Activated CD4-positive, alpha-beta T cell treated with anti-CD3 and anti-CD28 coated beads, Interleukin-2, amount 50 U/mL, for 1 hour (primary cell): ENCODE results near the gene RCOR3.
"Not testable (repeated sequence)": the region's sequence is repeated elsewhere in the genome, so short reads cannot be mapped to it uniquely, and the experiment has no call there.

Source experiments
- DNase-seq: peaks from one replicate; pipeline ENCODE4 v3.0.0-alpha.2; 2020

The RCOR3 gene

GRCh38 chr1:211258756-211259637 lies at the start of gene RCOR3:
TSS of gene RCOR3 (plus strand) at chr1:211259366. CDS start at chr1:211259561, 195 bp downstream.
- DNase-seq, result peak; percentile 90

- no peak for DNase-seq
Measured at GRCh38 chr1:211210052-211210451, 49.1 kb upstream of the RCOR3 start.

DNA sequence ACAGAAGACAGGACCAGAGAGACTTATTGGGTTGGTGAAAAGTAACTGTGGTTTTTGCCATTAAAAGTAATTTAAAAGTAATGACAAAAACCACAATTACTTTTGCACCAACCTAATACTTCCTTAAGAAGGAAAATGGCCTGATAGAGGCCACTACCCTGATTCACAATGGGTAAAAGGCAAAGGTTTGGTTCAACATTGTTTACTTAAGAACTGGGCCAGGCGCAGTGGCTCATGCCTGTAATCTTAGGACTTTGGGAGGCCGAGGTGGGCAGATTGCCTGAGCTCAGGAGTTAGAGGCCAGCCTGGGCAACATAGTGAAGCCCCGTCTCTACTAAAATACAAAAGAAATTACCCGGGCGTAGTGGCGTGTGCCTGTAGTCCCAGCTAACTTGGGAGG lies 48.2 kb upstream of the RCOR3 start:
- no peak for DNase-seq

DNA sequence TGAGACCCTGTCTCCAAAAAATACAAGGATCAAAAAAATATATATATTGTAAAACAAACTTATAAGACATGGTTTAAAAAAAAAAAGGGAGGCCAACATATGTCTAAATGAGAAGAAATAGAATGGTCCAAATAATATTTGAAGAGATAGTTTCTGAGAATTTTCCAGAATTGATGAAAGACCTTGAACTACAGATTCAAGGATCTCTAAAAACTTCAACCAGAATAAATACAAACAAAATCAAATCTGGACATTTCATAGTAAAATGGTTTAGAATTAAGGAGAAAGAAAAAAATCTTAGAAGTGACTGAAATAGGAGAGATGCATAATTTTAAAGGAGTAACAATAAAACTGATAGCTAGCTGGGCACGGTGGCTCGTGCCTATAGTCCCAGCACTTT lies 45.5 kb upstream of the RCOR3 start:
- DNase-seq, result no peak

GRCh38 chr1:211215577-211215976 lies 43.6 kb upstream of the RCOR3 start:
- no peak for DNase-seq

DNA sequence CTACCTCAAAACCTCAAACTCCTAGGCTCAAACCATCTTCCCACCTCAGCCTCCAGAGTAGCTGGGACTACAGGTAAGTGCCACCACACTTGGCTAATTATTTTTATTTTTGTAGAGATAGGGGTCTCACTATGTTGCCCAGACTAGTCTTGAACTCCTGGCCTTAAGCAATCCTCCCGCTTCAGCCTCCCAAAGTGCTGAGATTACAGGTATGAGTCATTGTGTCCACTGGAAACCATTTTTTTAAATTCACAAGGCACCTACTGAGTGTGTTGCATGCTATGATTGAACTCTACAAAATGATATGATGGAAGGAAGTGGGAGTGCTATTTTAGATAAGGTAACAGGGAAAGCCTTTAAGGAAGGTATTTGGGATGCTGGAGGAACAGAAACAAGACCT lies 41.8 kb upstream of the RCOR3 start:
- no peak for DNase-seq

DNA sequence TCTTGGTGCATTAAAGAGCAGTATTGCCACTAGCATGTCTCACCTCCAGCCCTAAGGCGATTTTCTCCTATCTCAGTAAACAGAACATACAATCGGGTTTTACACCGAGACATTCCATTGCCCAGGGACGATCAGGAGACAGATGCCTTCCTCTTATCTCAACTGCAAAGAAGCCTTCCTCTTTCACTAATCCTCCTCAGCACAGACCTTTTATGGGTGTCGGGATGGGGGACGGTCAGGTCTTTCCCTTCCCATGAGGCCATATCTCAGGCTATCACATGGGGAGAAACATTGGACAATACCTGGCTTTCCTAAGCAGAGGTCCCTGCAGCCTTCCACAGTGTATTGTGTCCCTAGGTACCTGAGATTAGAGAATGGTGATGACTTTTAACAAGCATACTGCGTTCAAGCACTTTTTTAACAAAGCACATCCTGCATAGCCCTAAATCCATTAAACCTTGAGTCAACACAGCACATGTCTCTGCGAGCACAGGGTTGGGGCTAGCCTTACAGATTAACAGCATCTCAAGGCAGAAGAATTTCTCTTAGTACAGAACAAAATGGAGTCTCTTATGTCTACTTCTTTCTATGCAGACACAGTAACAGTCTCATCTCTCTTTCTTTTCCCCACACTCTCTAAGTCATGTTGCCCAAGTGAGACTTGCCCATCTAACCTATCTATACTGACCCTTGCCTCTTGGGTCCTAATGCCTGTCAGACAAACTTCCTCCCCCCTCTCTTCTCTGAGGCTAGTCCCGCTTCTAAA lies 36.5 kb upstream of the RCOR3 start:
- DNase-seq, result not testable (repeated sequence)

DNA sequence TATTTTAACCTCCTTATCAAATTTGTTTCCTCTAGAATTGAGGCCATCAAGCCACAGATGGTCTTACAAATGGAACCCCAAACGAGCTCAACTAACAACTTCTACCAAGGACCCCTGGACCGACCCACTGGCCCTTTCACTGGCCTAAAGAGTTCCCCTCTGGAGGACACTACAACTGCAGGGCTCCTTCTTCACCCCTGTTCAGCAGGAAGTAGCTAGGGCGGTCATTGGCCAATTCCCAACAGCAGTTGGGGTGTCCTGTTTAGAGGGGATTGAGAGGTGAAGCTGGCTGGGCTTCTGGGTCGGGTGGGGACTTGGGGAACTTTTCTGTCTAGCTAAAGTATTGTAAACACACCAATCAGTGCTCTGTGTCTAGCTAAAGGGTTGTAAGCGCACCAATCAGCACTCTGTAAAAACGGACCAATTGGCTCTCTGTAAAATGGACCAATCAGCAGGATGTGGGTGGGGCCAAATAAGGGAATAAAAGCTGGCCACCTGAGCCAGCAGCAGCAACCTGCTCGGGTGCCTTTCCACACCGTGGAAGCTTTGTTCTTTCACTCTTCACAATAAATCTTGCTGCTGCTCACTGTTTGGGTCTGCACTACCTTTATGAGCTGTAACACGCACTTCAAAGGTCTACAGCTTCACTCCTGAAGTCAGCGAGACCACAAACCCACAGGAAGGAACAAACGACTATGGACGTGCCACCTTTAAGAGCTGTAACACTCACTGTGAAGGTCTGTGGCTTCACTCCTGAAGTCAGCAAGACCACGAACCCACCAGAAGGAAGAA lies 30.4 kb upstream of the RCOR3 start:
- DNase-seq, result peak; percentile 38

DNA sequence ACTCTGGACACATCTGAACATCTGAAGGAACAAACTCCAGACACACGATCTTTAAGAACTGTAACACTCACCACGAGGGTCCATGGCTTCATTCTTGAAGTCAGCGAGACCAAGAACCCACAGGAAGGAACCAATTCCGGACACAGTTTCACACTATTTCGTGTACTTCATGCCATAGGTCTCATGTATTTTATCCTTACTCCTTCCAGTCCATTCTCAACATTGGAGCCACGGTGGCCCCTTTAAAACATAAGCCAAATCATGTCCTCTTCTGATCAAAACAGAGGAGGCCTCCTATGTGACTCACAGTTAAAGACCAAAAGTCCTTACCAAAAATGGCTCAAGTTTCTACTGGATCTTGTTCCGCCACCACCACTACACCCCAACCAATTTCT lies 29.8 kb upstream of the RCOR3 start:
- no peak for DNase-seq

GRCh38 chr1:211231873-211232272 lies 27.3 kb upstream of the RCOR3 start:
- no peak for DNase-seq

GRCh38 chr1:211236633-211237320 lies 22.4 kb upstream of the RCOR3 start:
- DNase-seq, result no peak

DNA sequence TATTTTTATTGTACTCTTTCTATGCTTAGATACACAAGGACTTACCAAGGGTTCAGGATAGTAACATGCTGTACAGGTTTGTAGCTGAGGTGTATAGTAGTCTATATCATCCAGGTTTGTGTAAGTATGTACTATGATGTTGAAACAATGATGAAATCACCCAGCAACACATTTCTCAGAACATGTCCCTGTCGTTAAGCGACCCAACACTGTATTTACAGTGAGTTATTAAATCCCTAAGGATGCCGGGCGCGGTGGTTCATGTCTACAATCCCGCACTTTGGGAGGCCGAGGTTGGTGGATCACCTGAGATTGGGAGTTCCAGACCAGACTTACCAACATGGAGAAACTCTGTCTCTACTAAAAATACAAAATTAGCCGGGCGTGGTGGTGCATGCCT lies 21.6 kb upstream of the RCOR3 start:
- no peak for DNase-seq

GRCh38 chr1:211240567-211240966 lies 18.6 kb upstream of the RCOR3 start:
- DNase-seq, result not testable (repeated sequence)

- DNase-seq, result no peak
Measured at GRCh38 chr1:211241071-211241470, 18.1 kb upstream of the RCOR3 start.

GRCh38 chr1:211243639-211244038 lies 15.5 kb upstream of the RCOR3 start:
- DNase-seq, result not testable (repeated sequence)

GRCh38 chr1:211246583-211246982 lies 12.6 kb upstream of the RCOR3 start:
- DNase-seq, result not testable (repeated sequence)

GRCh38 chr1:211247921-211248320 lies 11.2 kb upstream of the RCOR3 start:
- no peak for DNase-seq

GRCh38 chr1:211249611-211250010 lies 9.6 kb upstream of the RCOR3 start:
- DNase-seq, result not testable (repeated sequence)

DNA sequence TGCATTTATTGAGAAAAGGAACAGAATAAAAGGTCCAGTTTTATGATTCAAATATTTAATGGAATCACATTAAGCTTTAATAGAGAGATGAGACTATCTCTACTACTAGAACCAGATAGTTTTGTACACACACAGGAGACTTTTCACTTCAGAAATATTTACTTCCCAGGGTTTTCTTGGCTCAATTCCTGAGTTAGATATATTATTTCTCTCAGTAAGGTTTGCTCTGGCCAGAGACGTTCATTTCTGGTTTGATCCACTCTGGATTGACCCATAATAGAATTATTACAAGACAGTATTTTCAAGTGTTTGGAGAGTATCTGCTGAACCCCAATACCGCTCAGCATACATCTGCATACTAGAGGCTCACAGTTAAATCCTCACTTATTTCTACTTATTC lies 1.3 kb upstream of the RCOR3 start:
- no peak for DNase-seq

DNA sequence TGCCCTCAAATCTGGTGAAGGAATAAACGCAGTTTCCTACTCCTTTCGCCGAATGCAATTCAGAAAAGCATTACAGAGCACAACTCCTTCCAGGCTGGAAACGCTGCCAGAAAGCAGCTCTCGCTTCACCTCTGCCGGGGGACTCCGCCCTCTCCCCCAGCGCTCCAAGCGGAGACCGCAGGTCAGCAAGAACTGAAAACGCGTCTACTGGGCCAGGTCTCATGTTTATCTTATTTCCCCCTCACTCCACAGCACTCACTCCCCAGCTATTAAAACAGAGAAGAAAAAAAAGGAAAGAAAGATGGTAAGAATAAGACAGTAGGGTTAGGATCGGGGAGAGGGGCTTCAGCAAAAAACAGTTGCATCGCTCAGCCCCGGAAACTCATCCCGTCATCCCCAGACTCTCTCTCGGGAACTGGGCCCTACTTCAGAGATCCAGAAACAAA lies 833 bp upstream of the RCOR3 start:
- peak; percentile 54 for DNase-seq

DNA sequence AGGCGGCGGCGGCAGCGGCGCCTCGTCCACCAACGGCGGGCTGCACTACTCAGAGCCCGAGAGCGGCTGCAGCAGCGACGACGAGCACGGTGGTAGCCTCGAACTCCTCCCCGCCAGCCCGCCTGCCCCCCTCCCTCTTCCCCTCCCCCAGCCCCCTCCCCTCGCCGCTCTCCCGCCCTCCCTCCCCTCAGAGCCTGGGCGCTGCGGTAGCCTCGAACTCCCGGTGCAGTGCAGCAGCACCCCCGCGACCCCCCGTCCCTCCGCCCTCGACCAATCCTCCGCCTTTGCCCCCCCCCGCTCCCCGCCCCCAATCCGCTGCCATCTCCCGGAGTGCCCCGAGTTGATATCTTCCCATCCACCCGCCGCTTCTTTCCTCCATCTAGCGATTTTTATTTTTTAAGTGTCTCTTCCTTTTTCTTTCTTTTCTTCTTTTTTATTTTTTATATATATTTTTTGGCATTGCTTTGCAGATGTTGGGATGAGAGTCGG lies 516 bp downstream of the RCOR3 start:
- DNase-seq, result no peak
